ENCODE measurements around the gene APBB2. TPM values are rescaled to one million over a fixed set of nuclear protein-coding genes. Genes with fewer than 3 reads are reported as not detected.

The APBB2 gene
- total and polyA plus RNA-seq, 10 of the 15 experiments (the other 5 are each of a cell fraction or from before 2014, with no cell fraction given): 2.7 to 24.6 (median 19.0) TPM

GRCh38 chr4:41009411-41009810 is 204.9 kb downstream of the APBB2 start:
- DNase-seq (ENCODE audit: low read depth, low spot score) (no peak), FAIRE-seq (peak; percentile 23), ATAC-seq (no peak)
- Histone ChIP-seq H3K4me2 (ENCODE audit: control insufficient read depth, insufficient read depth) (no peak overlapping the region), H3K4me3 (no peak overlapping the region), H3K27me3 (replicated peaks in 1 of 2; ENCODE audit: control insufficient read depth in 2 of 2, insufficient read depth in 2 of 2, low read length in 1 of 2) (no peaks in the 10 kb centered on the region), H3K79me2 (ENCODE audit: control insufficient read depth, insufficient read depth, low read length) (no peaks in the 10 kb centered on the region), H2AFZ (ENCODE audit: control insufficient read depth, low read depth, low read length) (peak overlapping the region; percentile 9; the same call in 1 of the 2 replicates), H3K27ac (ENCODE audit: control insufficient read depth, insufficient read depth) (no peak overlapping the region; the same call in 1 of the 2 replicates), H3K9ac (ENCODE audit: control insufficient read depth, insufficient read depth, low read length) (no peak overlapping the region), H3K9me3 (replicated peaks; ENCODE audit: control insufficient read depth, insufficient read depth, low read length) (peaks cover 1% of the 10 kb centered on the region; the same call in 1 of the 3 replicates), H4K20me1 (ENCODE audit: control insufficient read depth, insufficient read depth) (no peaks in the 10 kb centered on the region), H3K4me1 (ENCODE audit: control insufficient read depth, insufficient read depth, low read length) (no peaks in the 10 kb centered on the region), H3K36me3 (ENCODE audit: control insufficient read depth in 2 of 2, insufficient read depth in 2 of 2, low read length in 1 of 2) (no peaks in the 10 kb centered on the region)
- intact Hi-C loops (cut with micrococcal nuclease; ENCODE audit: unreplicated experiment) (no loop called here), in situ Hi-C loops (cut with MboI) (no loop called here)
- ChIA-PET POLR2A (no interaction called here), SMC1A (ENCODE audit: uncharacterized antibody, unreplicated experiment) (no interaction called here), RAD21 (ENCODE audit: unreplicated experiment) (no interaction called here), CTCF (interaction anchor here (1.3 kb wide), 1 partner anchor 31 kb away, joined by 3 read pairs; no protein-coding TSS in a partner anchor)
- no TSS peak for BruUV-seq (replicated peaks)
- WGBS (ENCODE audit: insufficient coverage, insufficient replicate concordance, low lambda C conversion rate, missing lambda C conversion rate): 42% methylated on average over 3 of the region's 3 CpGs
- TF ChIP-seq ETV6 (conservative IDR thresholded peaks at IDR 0.05 in 1 of 2, IDR thresholded peaks at IDR 0.05 in 1 of 2; ENCODE audit: borderline replicate concordance in 1 of 2, low read depth in 1 of 2): no peak
- TF ChIP-seq BHLHE40 (IDR thresholded peaks at IDR 0.05; ENCODE audit: borderline replicate concordance in 1 of 2, low read depth in 2 of 2, low read length in 1 of 2): no peak
- no peak for TF ChIP-seq TCF12 (IDR thresholded peaks at IDR 0.05; ENCODE audit: low read depth, low read length)
- TF ChIP-seq SMAD1 (IDR thresholded peaks at IDR 0.05; ENCODE audit: low read depth, partially characterized antibody): no peak
- no peak for TF ChIP-seq BCLAF1 (IDR thresholded peaks at IDR 0.05)
- no peak for TF ChIP-seq EZH2 (IDR thresholded peaks at IDR 0.05; ENCODE audit: borderline replicate concordance, control insufficient read depth, low read depth, low read length)
- TF ChIP-seq MEF2A (IDR thresholded peaks at IDR 0.05; ENCODE audit: insufficient read depth, low read depth, low read length): no peak
